GM15510 (cell line): ENCODE data around the gene RNF217.

Experiments
- POLR2A ChIP-seq: IDR thresholded peaks from 3 replicates; pipeline ENCODE4 v1.6.1; 2011; ENCODE audit warnings: borderline replicate concordance; ENCODE audit not compliant: insufficient read length; ENCODE audit errors: extremely low read depth

Gene RNF217

DNA sequence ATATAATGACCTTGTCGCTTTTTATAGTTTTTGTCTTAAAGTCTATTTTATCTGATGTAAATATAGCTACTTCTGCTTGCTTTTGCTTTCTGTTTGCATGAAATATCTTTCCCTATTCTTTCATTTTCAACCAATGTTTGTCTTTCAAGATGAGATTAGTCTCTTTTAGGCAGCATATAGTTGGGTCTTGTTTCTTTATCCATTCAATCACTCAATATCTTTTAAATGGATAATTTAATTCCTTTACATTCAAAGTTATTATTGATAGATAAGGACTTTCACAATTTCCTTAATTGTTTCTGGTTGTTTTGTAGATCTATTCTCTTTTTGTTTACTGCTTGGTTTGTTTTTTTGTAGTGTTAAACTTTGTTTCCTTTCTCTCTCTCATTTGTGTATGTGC is 147.8 kb downstream of the RNF217 start:
- no peak for TF ChIP-seq POLR2A

DNA sequence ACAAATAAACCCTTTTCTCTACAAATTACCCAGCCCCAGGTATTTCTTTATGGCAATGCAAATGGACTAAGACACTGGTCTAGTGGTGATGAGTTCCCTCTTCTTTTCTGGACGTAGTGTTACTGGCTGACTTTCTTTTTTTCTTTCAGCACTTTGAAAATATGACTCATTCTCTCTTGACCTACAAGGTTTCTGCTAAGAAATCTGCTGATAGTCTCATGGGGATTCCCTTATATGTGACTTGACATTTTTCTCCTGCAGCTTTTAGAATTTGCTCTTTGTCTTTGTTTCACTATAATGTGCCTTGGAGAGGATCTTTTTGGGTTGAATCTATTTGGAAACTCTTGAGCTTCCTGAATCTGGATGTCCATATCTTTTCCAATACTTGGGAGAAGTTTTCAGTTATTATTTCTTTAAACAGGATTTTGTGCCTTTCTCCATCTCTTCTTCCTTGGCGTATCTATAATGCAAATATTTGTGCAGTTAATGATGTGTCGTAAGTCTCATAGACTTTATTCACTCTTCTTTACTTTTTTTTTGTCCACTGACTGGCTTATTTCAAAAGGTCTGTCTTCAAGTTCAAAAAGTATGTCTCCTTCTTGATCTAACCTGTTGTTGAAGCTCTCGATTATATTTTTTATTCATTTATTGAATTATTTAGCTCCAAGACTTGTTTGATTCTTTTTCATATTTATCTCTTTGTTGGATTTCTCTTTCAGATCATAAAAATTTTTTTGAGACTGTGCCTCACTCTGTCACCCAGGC is 149.2 kb downstream of the RNF217 start:
- TF ChIP-seq POLR2A: no peak

DNA sequence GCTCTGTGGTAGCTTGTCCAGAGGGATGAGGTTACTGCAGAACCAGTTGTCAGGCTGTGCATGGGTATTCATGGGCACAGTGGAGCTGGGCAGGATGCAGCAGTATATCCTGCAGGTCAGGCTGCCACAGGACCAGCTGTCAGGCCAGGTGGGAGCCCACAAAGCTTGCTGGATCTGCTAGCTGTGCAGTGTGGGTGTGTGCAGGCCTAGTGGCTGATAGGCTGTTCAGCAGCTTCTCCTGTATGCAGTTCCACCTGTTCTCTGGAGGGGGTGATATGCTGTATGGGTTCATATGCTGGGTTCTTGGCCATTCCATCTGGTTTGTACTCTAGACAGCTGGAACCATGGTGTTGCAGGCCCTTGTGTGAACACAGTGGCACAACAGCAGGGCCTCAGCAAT is 150.7 kb downstream of the RNF217 start:
- TF ChIP-seq POLR2A: no peak

DNA sequence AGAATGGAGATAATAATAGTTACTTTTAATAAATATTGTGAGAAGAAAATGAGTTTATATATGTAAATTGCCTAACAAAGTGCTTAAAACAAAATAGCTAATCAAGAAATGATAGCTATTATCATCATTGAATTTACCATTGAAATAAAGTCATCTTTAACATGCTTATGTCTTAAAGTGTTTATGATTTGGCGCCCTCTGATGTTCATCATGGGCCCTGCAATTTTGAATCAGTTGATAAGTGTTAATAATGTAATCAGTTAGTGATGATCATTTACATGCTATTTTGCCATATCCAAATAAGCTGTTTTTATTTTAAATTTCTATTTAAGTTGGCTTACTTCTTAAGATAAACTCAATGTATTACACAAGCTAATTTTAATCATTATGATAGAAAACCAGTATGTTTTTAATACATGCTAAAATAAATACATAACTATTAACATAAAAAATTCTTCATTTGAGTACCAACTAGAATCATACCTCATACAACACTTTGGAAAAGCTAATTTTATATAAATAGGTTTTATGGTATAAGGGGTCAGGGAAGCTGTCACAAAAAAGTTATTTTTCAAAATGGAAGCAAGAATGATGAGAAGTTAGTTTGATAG is 152.1 kb downstream of the RNF217 start:
- TF ChIP-seq POLR2A: no peak

DNA sequence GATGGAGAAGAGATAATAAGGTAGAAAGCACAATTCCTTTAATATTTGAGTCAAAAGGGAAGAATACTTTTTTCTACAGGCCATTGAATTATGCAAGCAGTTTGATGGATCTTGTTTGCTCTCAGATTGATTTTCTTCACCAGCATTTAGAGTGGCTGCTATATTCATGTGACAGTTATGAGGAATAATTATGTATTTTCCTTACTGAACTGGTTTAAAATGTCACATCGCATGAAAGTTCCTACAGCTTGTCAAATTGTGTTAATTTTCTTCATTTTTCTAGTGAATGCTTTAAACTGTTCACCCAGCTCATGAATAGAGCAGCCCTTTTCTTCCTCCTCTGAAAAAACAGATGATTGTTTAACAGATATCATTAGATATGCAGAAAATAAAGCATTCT is 153.9 kb downstream of the RNF217 start:
- TF ChIP-seq POLR2A: no peak

DNA sequence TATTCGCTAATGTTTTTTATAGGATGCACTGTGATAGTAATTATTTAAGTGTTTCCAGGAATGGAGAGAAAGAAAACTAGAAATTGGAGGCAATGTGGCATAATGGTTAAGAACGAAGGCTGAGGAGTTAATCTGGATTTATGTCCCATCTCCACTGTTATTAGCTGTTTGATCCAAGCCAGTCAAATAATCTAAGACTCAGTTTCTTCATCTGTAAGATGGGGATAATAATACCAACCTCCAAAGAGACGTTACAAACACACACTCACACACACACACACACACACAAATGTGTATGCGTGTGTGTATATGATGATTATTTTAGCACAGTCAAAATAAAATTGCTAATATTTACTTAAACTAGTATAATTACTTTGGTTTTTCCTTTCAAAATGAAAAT is 154.5 kb downstream of the RNF217 start:
- TF ChIP-seq POLR2A: no peak

DNA sequence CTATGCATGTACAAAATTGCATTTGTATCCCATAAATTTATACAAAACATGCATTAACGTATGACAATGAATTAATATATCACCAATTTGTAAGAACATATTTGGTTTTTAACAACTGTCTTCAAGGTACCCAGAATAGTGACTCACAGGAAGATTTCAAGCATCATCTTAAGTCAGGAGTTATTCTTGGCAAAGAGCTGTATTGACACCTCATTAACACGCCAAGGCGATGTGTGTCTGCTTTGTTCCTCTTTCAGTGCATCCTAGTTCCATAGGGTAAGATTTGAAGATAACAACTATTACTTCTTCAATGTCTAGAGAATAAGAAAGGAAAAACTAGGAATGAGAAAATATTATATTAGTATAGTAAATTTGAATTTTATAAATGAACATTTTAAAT is 155.6 kb downstream of the RNF217 start:
- no peak for TF ChIP-seq POLR2A

DNA sequence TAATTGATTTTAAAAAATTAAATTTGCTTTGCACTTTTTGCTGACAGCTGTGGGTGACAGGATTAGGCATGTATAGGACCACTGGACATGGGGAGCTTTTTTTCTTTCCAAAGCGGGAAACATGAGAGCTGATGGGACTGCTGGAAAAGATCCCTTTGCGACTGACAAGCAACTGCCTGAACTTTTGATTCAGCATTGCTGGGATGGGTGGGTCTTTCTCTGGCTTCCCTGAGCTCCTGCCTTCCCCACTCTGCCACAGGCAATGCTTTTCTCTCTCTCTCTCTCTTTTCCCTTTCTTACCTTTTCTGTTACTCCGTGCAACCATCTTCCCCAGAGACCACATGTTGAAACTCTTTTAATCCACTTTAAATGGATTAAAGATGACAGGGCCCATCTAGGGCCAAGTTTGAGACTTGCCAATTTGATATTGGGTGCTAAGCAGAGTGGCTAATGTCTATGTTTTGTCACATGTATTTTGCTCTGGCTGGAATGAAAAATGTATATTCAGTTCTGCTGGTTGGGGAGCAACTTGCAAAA is 157.9 kb downstream of the RNF217 start:
- no peak for TF ChIP-seq POLR2A

DNA sequence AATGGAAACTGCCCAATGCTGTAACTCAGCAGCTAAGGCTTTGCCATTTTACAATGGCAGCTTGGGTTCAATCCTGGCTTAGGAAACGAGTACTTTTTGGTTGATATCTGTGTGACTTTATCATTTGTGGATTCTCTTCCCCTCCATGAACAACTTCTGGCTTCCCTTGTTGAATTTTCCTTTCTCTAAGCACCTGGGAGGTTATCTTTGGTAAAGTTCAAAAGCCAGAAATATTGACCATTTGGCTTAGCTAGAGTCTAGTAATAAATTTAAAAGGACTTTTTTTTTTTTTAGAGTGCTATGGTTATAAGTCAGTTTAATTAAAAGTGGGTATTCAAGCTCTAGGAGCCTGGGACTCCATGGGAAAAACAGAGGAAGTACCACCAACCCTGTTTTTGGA is 159.7 kb downstream of the RNF217 start:
- no peak for TF ChIP-seq POLR2A

DNA sequence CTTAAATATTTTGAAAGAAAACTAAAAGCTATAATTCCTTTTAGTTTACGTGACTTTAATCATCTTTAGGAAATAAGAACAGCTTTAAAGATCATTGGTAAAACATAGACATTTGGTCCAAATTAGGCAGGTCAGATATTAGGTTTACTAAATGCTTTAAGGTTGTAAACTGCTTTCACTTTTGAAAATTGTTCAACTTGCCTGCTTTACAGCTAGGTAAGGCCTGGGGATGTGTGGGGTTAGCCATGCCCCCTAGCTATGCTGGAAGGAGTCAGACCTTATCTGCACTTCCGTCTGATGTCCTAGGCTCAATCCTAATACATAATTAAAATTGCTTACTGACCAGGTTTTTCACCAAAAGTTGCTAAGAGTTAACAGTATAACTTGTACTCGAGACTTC is 160.8 kb downstream of the RNF217 start:
- no peak for TF ChIP-seq POLR2A

DNA sequence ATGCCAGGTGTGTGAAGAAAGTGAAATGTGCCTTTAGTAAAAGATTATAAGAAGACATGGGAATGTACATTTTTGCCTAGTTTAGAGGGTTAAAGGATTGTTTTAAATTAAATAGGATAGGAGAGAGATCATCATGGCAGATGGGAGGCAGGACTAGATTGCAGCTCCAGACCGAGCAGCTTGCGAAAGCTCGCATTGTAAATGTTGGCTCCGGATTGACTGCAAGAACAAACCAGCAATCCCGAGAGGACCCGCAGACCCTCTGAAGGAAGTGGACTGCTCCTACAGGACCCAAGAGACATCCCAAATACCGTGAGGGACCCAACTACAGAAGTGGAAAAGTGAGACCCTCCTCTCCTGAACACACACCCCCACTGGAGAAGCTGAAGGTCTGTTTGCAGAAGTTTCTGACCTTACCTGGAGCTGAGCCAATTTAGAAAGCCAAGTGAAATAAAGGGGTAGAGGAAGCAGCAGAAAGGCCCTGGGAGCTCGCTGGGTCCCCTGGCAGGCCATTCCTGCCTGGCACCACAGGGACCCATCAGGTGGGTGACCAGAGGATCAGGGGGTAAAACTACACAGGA is 161.3 kb downstream of the RNF217 start:
- TF ChIP-seq POLR2A: no peak

DNA sequence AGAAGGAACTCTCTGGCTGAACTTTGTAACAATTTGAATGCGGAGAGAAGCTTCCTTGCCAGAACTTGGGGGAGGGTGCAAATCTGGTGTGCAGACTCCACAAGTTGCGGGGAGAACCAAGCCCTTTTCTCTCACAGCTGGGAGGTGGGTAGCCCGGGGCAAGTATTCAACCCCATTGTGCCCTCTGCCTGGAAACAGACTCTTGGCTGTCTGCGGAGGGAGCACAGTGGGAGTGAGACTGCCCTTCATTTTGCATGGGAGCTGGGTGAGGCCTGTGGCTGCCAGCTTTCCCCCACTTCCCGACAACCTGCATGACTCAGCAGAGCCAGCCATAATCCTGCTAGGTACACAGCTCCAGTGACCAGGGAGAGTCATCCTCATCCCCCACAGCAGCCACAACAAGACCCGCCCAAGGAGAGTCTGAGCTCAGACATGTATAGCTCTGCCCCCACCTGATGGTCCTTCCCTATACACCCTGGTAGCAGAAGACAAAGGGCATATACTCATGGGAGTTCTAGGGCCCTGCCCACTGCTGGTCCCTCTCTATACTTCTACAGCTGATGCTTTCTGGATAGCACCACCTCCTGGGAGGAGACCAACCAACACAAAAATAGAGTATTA is 161.9 kb downstream of the RNF217 start:
- no peak for TF ChIP-seq POLR2A

DNA sequence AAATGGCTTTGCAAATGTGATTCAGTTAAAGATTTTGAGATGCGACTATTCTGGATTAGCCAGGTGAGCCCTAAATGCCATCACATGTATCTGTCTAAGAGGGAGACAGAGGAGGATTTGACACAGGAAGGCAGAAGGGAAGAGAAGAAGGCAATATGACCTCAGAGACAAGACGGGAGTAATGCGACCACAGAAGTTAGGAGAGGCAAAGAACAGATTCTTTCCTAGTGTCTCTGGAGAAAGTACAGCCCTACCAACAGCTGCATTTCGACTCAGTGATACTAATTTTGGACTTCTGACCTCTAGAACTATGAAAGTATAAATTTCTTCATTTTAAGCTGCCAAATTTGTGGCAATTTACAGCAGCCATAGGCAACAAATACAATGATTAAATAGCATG is 167.1 kb downstream of the RNF217 start:
- TF ChIP-seq POLR2A: no peak

DNA sequence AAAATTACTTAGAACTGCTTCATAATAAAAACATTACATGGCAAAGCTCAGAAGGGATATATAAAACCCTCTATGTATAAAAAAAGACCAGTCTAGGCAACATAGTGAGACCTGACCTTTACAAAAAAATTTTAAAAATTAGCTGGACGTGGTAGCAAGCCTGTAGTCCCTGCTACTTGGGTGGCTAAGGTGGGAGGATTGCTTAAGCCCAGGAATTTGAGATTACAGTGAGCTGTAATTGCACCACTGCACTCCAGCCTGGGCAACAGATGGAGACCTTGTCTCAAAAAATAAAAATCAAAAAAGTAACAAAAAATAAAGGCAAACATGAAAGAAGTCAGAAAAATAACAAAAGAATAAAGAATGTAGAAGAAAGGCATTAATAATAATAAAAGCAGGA is 169.8 kb downstream of the RNF217 start:
- no peak for TF ChIP-seq POLR2A

DNA sequence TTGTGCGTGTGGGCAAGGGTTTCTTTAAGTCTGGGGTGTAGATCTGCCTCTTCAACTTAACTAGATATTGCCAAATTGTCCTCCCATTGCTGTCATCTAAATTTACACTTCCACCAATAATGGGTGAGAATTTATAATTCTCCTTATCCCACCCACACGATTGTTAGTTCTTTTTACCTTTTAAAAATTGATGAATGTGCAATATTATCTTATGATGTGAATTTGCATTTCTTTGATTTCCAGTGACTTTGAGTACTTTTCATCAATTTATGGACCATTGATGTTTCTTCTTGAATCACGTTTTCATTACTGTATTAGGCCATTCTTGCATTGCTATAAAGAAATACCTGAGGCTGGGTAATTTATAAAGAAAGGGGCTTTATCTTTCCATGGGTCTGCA is 174.1 kb downstream of the RNF217 start:
- no peak for TF ChIP-seq POLR2A
